GM06990 (cell line): ENCODE measurements around the gene COLEC12.

ENCODE experiments used
- DNase-seq: peaks from one replicate; pipeline ENCODE4 v3.0.0-alpha.2; 2011; ENCODE audit not compliant: insufficient read length; ENCODE audit errors: extremely low read depth
- H3K27me3 ChIP-seq: replicated peaks from 2 replicates; pipeline ENCODE4 v1.6.0; 2011; ENCODE audit warnings: low read length; ENCODE audit not compliant: control insufficient read depth, insufficient read depth
- H3K36me3 ChIP-seq: 2 replicates; pipeline ENCODE4 v1.5.1; 2011; ENCODE audit warnings: low read length; ENCODE audit not compliant: control insufficient read depth, insufficient read depth
- H3K4me3 ChIP-seq: replicated peaks from 2 replicates; pipeline ENCODE4 v1.5.1; 2011; ENCODE audit warnings: low read depth, mild to moderate bottlenecking, control low read depth, low read length
- CTCF ChIP-seq: IDR thresholded peaks from 2 replicates; pipeline ENCODE4 v1.5.1; 2011; ENCODE audit warnings: low read length, control low read depth, mild to moderate bottlenecking, inconsistent platforms; ENCODE audit not compliant: insufficient read depth, poor library complexity, severe bottlenecking

COLEC12 gene

GRCh38 chr18:306608-307255, 193.8 kb downstream of the COLEC12 start:
- H3K4me3 ChIP-seq = no peak overlapping the region
- no peak for TF ChIP-seq CTCF
- DNase-seq = no peak
- peaks cover 1% of the 10 kb centered on the region; the same call in 1 of the 2 replicates for H3K27me3 ChIP-seq
- no peaks in the 10 kb centered on the region for H3K36me3 ChIP-seq

GRCh38 chr18:305003-305501, 195.4 kb downstream of the COLEC12 start:
- H3K27me3 ChIP-seq = 0 out of 2 replicates have a peak, but pooled peaks cover 1% of the 10 kb centered on the region
- no peak for DNase-seq
- no peak overlapping the region for H3K4me3 ChIP-seq
- TF ChIP-seq CTCF = no peak
- H3K36me3 ChIP-seq = no peaks in the 10 kb centered on the region

GRCh38 chr18:303607-304006, 196.9 kb downstream of the COLEC12 start:
- TF ChIP-seq CTCF = no peak
- DNase-seq = no peak
- Histone ChIP-seq H3K36me3 (no peaks in the 10 kb centered on the region), H3K27me3 (0 out of 2 replicates have a peak, but pooled peaks cover 1% of the 10 kb centered on the region), H3K4me3 (no peak overlapping the region)

GRCh38 chr18:303011-303410, 197.5 kb downstream of the COLEC12 start:
- Histone ChIP-seq H3K27me3 (0 out of 2 replicates have a peak, but pooled peaks cover 1% of the 10 kb centered on the region), H3K36me3 (no peaks in the 10 kb centered on the region), H3K4me3 (no peak overlapping the region)
- TF ChIP-seq CTCF = no peak
- DNase-seq = no peak

GRCh38 chr18:302097-302496, 198.4 kb downstream of the COLEC12 start:
- TF ChIP-seq CTCF = no peak
- H3K27me3 ChIP-seq = 0 out of 2 replicates have a peak, but pooled peaks cover 1% of the 10 kb centered on the region
- no peak overlapping the region for H3K4me3 ChIP-seq
- DNase-seq = no peak
- no peaks in the 10 kb centered on the region for H3K36me3 ChIP-seq

- no peak for TF ChIP-seq CTCF
- DNase-seq = no peak
- H3K36me3 ChIP-seq = no peaks in the 10 kb centered on the region
- no peak overlapping the region for H3K4me3 ChIP-seq
- no peaks in the 10 kb centered on the region; the same call in 1 of the 2 replicates for H3K27me3 ChIP-seq
Observed at GRCh38 chr18:297936-298335, 202.6 kb downstream of the COLEC12 start.
